Gastrocnemius medialis (tissue), 4 donors: ENCODE results near the gene NOP9. TPM values are rescaled to one million over a fixed set of nuclear protein-coding genes. Genes with fewer than 3 reads are reported as not detected.

Experiments used
- ATAC-seq, 2 donors: fragments of 150-250 bp; one replicate each; pipeline ENCODE4 v1.9.1; 2016
- DNase-seq, 2 donors: peaks; one replicate each; pipeline ENCODE4 v3.0.0-alpha.2; 2019
- H3K27ac ChIP-seq, 4 donors: fragments of 200-600 bp; sonication (generic); 1 replicate in 1 of 4; 2 replicates in 3 of 4; pipeline ENCODE4 v1.5.1; 2016 to 2018; ENCODE audit warnings: mild to moderate bottlenecking in 2 of 4, moderate library complexity in 1 of 4
- H3K27me3 ChIP-seq, 3 donors: fragments of 200-600 bp; sonication (generic) in 2 of 3; 1 replicate in 1 of 3; 2 replicates in 2 of 3; pipeline versions ENCODE4 v1.5.1 to v1.6.0; 2016 to 2019; ENCODE audit warnings: mild to moderate bottlenecking in 1 of 3, moderate library complexity in 1 of 3
- H3K36me3 ChIP-seq, 2 donors: fragments of 200-600 bp; sonication (generic) in 1 of 2; one replicate each; pipeline ENCODE4 v1.5.1; 2017 to 2018
- H3K4me1 ChIP-seq, 2 donors: fragments of 200-600 bp; sonication (generic) in 1 of 2; one replicate each; pipeline ENCODE4 v1.5.1; 2016 to 2017; ENCODE audit warnings: mild to moderate bottlenecking in 2 of 2
- H3K4me3 ChIP-seq, 4 donors: fragments of 200-600 bp; sonication (generic) in 3 of 4; 1 replicate in 1 of 4; 2 replicates in 3 of 4; pipeline ENCODE4 v1.5.1; 2016 to 2019; ENCODE audit warnings: mild to moderate bottlenecking in 2 of 4
- H3K9me3 ChIP-seq, 3 donors: fragments of 200-600 bp; sonication (generic) in 2 of 3; 1 replicate in 1 of 3; 2 replicates in 2 of 3; pipeline ENCODE4 v1.5.1; 2016 to 2019
- CTCF ChIP-seq, 5 experiments: fragments of 450-650 bp in 3 of 5; fragments of 200-600 bp in 2 of 5; sonication (generic) in 2 of 5; IDR thresholded peaks in 4 of 5; conservative IDR thresholded peaks in 1 of 5; 1 replicate in 4 of 5; 2 replicates in 1 of 5; pipeline ENCODE4 v1.5.1; 2016 to 2019; ENCODE audit warnings: antibody characterized with exemption in 5 of 5, mild to moderate bottlenecking in 3 of 5, moderate library complexity in 3 of 5
- POLR2A ChIP-seq, 2 donors: fragments of 450-650 bp; IDR thresholded peaks; one replicate each; pipeline ENCODE4 v1.6.1; 2017; ENCODE audit warnings: antibody characterized with exemption in 2 of 2, mild to moderate bottlenecking in 2 of 2, moderate library complexity in 2 of 2
- in situ Hi-C, 4 donors: fragments of 200-750 bp; cut with MboI; loops; one replicate each; pipeline versions ENCODE4 v1.15.0 to v1.8.0; 2017; ENCODE audit warnings: low sequenced_read_pairs in 4 of 4
- intact Hi-C: fragments of 100-400 bp; cut with DNase I; formaldehyde crosslinking; loops from one replicate; pipeline ENCODE4 v1.15.1; 2023; ENCODE audit warnings: low total_unique reads
- total RNA-seq, 4 donors: library from RNA; depleted of rRNA; stranded (reverse); fragments of >200 nt; gene quantifications; one replicate each; pipeline versions ENCODE4 v1.1.0 to v1.2.3, GENCODE V29; 2016

Gene NOP9
- total RNA-seq, 4 donors from 2014 or later = 27.2 to 43.5 (median 32.2) TPM

GRCh38 chr14:24307575-24308341 is 8.1 kb downstream of the NOP9 start, which contains the start of gene CIDEB:
CIDEB (minus strand) TSS chr14:24307977; CDS start chr14:24307858, 119 bp downstream.
- ATAC-seq = peak in 1 of 2 donors; percentile 38
- no peak for DNase-seq

GRCh38 chr14:24308342-24309124 is 8.9 kb downstream of the NOP9 start:
- no peak overlapping the region for H3K4me3 ChIP-seq
- H3K36me3 ChIP-seq = peaks cover 0 to 37% of the 10 kb centered on the region in 2 donors
- in situ Hi-C loops (loop anchor here in 1 of 4 donors (10.0 kb wide), 1 partner anchor 64 kb away; the partner anchor contains the start of gene TINF2), intact Hi-C loops (no loop called here)
- H3K4me1 ChIP-seq = peaks cover 12 to 13% of the 10 kb centered on the region in 2 donors
- no peak overlapping the region for H3K27ac ChIP-seq
- no peak for ATAC-seq
- TF ChIP-seq POLR2A (IDR thresholded peaks at IDR 0.05) = no peak
- TF ChIP-seq CTCF (IDR thresholded peaks at IDR 0.05 in 4 of 5, conservative IDR thresholded peaks at IDR 0.05 in 1 of 5) = peak in 1 of 5 experiments; percentile 32
- H3K27me3 ChIP-seq = no peaks in the 10 kb centered on the region
- H3K9me3 ChIP-seq = no peaks in the 10 kb centered on the region
- DNase-seq = no peak

More at GRCh38 chr14:24307575-24308341, 8.1 kb downstream of the NOP9 start, which contains the start of gene CIDEB:
- TF ChIP-seq POLR2A (IDR thresholded peaks at IDR 0.05) = no peak
- peak; percentile 50 to 92 (median 72) for TF ChIP-seq CTCF (IDR thresholded peaks at IDR 0.05 in 4 of 5, conservative IDR thresholded peaks at IDR 0.05 in 1 of 5)
- no peak within 1 kb of the TSS for H3K4me3 ChIP-seq
- peaks cover 0 to 45% of the 10 kb centered on the region in 2 donors for H3K36me3 ChIP-seq
- H3K27me3 ChIP-seq = no peaks in the 10 kb centered on the region
- intact Hi-C loops = no loop called here
- peaks cover 12 to 13% of the 10 kb centered on the region in 2 donors for H3K4me1 ChIP-seq
- no peaks in the 10 kb centered on the region for H3K9me3 ChIP-seq
- in situ Hi-C loops = loop anchor here in 1 of 4 donors (10.0 kb wide), 1 partner anchor 63 kb away; the partner anchor contains the start of gene TINF2
- no peak within 1 kb of the TSS for H3K27ac ChIP-seq

- no peak for DNase-seq
- H3K36me3 ChIP-seq = peaks cover 0 to 25% of the 10 kb centered on the region in 2 donors
- peaks cover 12 to 19% of the 10 kb centered on the region in 2 donors for H3K4me1 ChIP-seq
- no peaks in the 10 kb centered on the region for H3K27me3 ChIP-seq
- peak within 1 kb of the TSS; percentile 71 to 81 (median 73) for H3K27ac ChIP-seq
- no peaks in the 10 kb centered on the region for H3K9me3 ChIP-seq
- TF ChIP-seq POLR2A (IDR thresholded peaks at IDR 0.05) (no peak), CTCF (IDR thresholded peaks at IDR 0.05 in 4 of 5, conservative IDR thresholded peaks at IDR 0.05 in 1 of 5) (no peak)
- peak within 1 kb of the TSS; percentile 51 to 75 (median 55) for H3K4me3 ChIP-seq
- intact Hi-C loops = loop anchor here (2.0 to 5.0 kb wide), 2 partner anchors 67 to 128 kb away; partner anchors contain the start of gene TINF2
- no peak for ATAC-seq
- in situ Hi-C loops = loop anchor here in 1 of 4 donors (10.0 kb wide), 1 partner anchor 65 kb away; the partner anchor contains the start of gene TINF2
Measured at GRCh38 chr14:24309538-24310264, 10.1 kb downstream of the NOP9 start, which contains the start of gene LTB4R2. LTB4R2 (plus strand) TSS chr14:24310140; CDS start chr14:24310665, 525 bp downstream.

- no peak for ATAC-seq
- no peak for DNase-seq
- in situ Hi-C loops (no loop called here), intact Hi-C loops (loop anchor here (2.0 to 5.0 kb wide), 2 partner anchors 67 to 127 kb away; partner anchors contain the start of gene TINF2)
- Histone ChIP-seq H3K4me1 (peaks cover 12 to 19% of the 10 kb centered on the region in 2 donors), H3K36me3 (peaks cover 0 to 20% of the 10 kb centered on the region in 2 donors), H3K9me3 (no peaks in the 10 kb centered on the region), H3K4me3 (peak overlapping the region; percentile 51 to 75 (median 55)), H3K27me3 (no peaks in the 10 kb centered on the region), H3K27ac (peak overlapping the region; percentile 71 to 81 (median 73))
- TF ChIP-seq POLR2A (IDR thresholded peaks at IDR 0.05) = no peak
Measured at GRCh38 chr14:24310265-24310645, 10.6 kb downstream of the NOP9 start.
